GM20431 (cell line): ENCODE data around the gene CMTR2.

Source experiments
- in situ Hi-C: fragments of 300-500 bp; cut with MseI, MboI; formaldehyde crosslinking; loops from one replicate; pipeline ENCODE4 v1.15.0; 2020; ENCODE audit warnings: low sequenced_read_pairs; ENCODE audit not compliant: unreplicated experiment

CMTR2 gene

DNA sequence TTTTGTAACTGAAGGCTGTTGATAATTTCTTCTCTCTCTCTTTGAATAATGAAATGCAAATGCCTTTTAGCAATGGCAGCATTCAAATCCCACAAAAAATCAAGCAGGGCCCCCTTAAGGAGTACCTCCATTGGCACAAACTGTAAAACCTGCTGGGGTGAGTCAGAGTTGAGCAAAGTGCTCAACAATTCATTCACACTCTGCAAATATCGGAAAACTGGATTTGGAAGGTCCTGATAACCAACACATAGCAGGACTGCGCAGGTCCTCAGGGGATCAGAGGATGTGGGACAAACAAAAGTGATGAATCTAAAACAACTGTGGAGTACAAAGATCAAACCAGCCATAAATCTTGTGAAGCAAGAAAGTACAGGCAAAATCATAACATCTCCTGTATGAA is 5.6 kb downstream of the CMTR2 start:
- in situ Hi-C loops = no loop called here

GRCh38 chr16:71282943-71283342 is 6.3 kb downstream of the CMTR2 start:
- in situ Hi-C loops = no loop called here

GRCh38 chr16:71276589-71277334 is 12.4 kb downstream of the CMTR2 start:
- in situ Hi-C loops = no loop called here

DNA sequence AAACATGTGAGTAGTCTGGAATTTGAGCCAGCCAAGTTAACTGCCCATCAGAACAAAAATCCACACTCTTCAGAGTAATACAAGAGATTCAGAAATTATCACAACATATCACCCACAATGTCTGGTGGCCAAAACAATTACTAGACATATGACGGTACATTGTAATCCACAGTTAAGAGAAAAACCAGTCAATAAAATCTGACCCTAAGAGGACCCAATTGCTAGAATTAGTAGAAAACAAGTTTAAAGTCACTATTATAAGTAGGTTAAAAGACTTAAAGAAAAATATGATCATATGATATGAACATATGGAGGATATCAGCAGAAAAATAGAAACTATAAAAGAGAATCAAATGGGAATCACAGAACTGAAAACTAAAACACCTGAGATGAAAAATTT is 15.8 kb downstream of the CMTR2 start:
- in situ Hi-C loops = no loop called here

GRCh38 chr16:71264299-71264698 is 24.9 kb downstream of the CMTR2 start:
- in situ Hi-C loops = no loop called here

- in situ Hi-C loops = no loop called here
Observed at GRCh38 chr16:71263582-71263981, 25.6 kb downstream of the CMTR2 start.

GRCh38 chr16:71262391-71262790 is 26.8 kb downstream of the CMTR2 start:
- in situ Hi-C loops = no loop called here

GRCh38 chr16:71260995-71261394 is 28.2 kb downstream of the CMTR2 start:
- in situ Hi-C loops = no loop called here

GRCh38 chr16:71259086-71259485 is 30.1 kb downstream of the CMTR2 start:
- in situ Hi-C loops = no loop called here

- in situ Hi-C loops = no loop called here
Observed at GRCh38 chr16:71258372-71258771, 30.8 kb downstream of the CMTR2 start.

DNA sequence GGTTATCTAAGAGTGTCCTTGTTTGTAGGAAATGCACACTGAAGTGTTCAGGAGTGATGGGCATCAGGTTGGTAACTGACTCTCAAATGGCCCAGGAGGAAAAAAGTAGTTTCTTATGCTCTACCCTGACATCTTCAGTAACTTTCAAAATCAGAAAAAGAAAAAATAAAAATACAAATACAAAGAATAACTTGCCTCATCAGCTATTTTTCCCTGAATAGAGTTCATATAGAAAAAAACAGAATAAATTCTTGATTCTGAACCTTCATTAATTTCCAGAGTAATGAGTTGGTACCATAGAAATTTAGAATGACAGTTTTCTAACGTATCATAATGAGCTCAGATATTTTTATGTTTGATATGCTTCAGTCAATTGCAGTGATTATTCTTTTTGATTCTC is 31.4 kb downstream of the CMTR2 start:
- in situ Hi-C loops = no loop called here

GRCh38 chr16:71255721-71256120 is 33.5 kb downstream of the CMTR2 start:
- in situ Hi-C loops = no loop called here

DNA sequence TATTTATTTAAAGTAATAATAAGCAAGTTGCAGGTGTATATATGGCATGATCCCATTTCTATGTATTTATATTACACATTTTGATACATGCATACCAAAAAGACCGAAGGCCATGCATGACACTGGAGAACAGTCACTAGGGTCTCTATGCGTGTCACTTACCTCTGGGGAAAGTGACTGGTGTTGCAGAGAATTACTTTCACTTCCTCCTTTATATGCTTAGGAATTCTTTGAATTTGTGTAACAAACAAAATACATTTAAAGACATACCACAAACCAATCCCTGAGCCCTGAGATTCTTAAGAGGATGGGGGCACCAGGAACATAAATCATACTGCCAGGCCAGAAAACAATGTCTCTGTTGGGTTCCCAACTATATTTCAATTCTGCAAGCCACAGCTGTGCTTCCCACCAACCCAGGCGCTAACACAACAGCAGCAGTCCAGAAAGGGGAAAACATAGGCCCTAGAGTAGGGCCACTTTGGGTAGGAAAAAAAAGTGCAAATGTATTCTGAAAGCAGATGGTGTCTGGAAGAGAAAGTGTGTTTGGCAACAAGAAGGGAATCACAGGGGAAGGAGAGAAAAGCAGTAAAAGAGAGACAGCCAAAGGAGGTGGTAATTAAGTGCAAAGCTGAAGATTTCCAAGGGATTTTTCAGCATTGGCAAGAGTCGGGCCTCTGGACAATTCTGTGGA is 34.2 kb downstream of the CMTR2 start:
- in situ Hi-C loops = no loop called here

GRCh38 chr16:71250461-71251235 is 38.6 kb downstream of the CMTR2 start:
- in situ Hi-C loops = no loop called here

DNA sequence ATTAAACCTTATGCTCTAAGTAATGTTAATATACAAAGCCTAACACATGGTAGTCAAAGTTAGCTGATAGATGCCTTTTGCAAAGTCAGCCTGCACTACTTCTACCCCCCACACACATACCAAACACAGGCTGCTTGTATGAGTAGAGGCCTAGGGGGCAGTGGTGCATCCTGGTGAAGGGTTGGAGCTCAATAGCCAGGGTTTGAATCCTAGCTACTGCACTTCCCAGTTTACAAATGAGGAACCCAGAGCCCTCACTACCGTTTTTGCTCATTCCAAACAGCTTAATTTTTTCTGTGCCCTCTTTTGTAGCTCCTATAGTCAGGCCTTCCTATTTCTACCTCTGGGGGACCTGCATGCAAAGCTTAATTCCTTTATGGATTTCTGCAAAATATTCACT is 39.8 kb downstream of the CMTR2 start:
- in situ Hi-C loops = no loop called here

DNA sequence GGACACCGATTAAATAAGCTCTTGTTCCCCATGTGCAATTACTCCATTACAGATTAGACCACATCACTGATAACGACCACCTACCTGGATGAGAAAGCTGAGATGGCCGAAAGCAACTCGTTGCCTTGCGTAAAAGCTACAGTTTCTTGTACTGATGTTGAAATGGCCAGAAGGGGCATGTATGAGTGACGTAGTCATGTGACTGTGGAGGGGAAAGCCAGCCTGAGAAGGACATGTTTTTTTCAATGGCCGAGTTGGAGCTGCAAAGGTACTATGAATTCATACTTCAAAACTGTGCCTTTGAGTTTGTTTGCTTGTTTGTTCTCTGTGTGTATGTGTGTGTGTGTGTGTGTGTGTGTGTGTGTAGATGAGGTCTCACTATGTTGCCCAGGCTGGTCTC is 41.7 kb downstream of the CMTR2 start:
- in situ Hi-C loops = no loop called here

DNA sequence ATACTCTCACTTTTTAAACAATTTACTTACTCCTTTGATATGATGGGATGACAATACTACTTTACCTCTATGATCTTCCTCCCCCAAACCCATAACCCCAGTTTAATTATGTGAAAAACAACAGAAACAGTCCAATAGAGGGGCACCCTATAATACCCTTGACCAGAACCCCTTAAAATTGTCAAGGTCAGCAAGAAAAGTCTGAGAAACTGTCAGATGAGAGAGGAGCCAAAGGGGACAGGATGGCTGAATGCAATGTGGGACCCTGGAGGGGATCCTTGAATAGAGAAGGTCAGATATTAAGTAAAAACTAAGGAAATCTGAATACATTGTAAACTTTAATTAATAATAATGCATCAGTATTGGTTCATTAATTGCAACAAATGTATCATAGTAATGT is 42.9 kb downstream of the CMTR2 start:
- in situ Hi-C loops = no loop called here

DNA sequence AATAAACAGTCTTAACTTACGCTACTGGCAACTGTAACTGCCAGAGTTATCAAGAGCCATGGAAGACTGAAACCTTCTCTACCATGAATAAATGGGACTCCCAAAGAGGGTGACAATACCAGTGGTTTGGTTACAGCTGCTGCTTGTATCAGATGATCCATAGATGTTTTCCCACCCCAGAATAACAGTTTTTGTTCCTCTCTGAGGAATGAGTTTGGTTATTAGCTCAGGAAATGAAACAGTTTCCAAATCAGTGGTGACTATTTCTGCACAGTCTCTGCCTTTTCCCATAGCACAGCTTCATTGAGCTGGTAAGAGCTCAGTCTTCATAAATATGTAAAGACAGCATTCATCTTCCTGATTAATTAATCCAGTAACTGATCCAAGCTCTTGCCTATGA is 44.7 kb downstream of the CMTR2 start:
- in situ Hi-C loops = no loop called here

- in situ Hi-C loops = no loop called here
Observed at GRCh38 chr16:71242601-71243000, 46.6 kb downstream of the CMTR2 start.

DNA sequence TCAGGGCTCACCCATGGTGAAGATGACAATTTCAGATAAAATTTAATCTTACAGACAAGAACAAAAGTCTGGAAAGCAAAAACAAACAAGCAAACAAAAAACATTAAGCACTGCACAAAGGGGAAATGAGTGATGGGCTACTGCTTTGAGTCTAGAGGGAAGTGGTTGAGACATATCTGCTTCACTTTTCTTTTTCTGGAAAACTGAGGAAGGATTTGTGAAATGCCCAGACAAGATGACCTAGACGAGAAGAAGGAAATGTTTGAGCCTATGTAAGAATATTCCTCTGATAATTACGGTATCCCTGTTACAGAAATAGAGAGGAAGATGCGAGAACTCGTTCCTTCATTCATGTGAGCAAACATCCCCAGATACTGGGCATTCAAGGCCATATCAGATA is 47.2 kb downstream of the CMTR2 start:
- in situ Hi-C loops = no loop called here
